OCI-LY7 (cell line): ENCODE data around the gene GPR55.

Experiments used
- EZH2phosphoT487 ChIP-seq: fragments of 200-600 bp; sonication (generic); IDR thresholded peaks from 2 replicates; pipeline ENCODE4 v1.6.1; 2018; ENCODE audit warnings: low read depth, borderline replicate concordance, mild to moderate bottlenecking, mixed run types, antibody characterized with exemption, low read length, moderate library complexity, mixed read lengths
- TF ChIP-seq, protein P1 (sequence below): fragments of 200-600 bp; sonication (generic); conservative IDR thresholded peaks from 2 replicates; pipeline ENCODE4 v1.5.1; 2014; ENCODE audit warnings: mild to moderate bottlenecking, antibody characterized with exemption, low read length, moderate library complexity, mixed read lengths

DNA sequence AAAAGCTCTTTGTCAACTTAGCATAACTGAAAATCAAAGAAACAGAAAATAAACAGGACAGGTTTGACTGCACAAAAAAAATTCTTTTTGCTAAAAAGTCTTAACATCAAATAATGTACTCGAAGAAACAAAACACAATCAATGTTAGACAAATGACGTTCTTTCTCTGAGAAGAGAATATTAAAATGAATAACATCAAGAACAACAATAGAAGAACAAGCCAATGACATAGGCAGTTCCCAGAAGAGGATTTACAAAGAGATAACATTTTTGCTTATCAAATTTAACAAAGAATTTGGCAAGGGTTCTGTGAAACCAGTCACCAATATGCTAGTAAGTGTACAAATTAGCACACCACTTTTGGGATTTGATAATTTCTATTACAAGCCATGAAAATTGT lies 5.8 kb downstream of the GPR55 start:
- TF ChIP-seq, protein P1, sequence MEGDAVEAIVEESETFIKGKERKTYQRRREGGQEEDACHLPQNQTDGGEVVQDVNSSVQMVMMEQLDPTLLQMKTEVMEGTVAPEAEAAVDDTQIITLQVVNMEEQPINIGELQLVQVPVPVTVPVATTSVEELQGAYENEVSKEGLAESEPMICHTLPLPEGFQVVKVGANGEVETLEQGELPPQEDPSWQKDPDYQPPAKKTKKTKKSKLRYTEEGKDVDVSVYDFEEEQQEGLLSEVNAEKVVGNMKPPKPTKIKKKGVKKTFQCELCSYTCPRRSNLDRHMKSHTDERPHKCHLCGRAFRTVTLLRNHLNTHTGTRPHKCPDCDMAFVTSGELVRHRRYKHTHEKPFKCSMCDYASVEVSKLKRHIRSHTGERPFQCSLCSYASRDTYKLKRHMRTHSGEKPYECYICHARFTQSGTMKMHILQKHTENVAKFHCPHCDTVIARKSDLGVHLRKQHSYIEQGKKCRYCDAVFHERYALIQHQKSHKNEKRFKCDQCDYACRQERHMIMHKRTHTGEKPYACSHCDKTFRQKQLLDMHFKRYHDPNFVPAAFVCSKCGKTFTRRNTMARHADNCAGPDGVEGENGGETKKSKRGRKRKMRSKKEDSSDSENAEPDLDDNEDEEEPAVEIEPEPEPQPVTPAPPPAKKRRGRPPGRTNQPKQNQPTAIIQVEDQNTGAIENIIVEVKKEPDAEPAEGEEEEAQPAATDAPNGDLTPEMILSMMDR: no peak
- TF ChIP-seq EZH2phosphoT487: no peak
